Measurements from ENCODE around the gene OBSCN.

Gene OBSCN

DNA sequence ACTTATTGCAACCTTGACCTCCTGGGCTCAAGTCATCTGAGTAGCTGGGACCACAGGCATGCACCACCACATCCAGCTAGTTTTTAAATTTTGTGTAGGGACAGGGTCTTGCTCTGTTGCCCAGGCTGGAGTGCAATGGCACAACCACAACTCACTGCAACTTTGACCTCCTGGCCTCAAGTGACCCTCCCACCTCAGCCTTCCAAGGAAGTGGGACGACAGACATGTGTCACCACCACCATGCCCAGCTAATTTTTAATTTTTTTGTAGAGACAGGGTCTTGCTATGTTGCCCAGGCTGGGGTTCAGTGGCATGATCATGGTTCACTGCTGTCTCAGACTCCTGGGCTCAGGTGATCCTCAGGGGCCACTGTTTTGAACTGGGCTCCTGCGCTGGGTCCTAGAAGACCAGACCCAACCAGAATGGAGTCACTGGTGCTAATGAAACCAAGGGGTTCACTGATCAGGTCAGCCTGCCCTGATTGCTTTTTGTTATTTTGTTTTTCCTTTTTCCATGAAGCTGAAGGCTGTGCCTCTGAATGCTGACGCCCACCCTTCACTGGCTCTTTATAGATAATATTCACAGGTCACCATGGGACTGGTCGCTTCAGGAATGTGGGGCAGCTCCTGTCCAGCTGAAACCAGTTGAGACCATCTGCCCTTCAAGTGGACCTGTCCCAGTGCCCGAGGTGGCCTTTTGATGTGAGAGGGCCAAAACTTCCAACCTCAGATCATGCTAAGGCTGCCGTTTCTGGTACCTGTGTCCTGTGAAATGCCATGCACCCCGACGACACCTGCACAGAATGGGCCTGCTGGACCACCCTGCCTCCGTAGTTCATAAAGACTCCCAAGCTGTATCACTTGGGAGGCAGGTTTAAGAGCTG is 203.9 kb downstream of the OBSCN start:
- Mint-ChIP-seq H3K4me3 (no peak overlapping the region), H3K9me3 (no peaks in the 10 kb centered on the region), H3K36me3 (ENCODE audit: low read depth) (no peaks in the 10 kb centered on the region), H3K27me3 (peaks cover 8% of the 10 kb centered on the region), H3K27ac (no peak overlapping the region), H3K4me1 (ENCODE audit: low read depth) (peaks cover 17% of the 10 kb centered on the region)

DNA sequence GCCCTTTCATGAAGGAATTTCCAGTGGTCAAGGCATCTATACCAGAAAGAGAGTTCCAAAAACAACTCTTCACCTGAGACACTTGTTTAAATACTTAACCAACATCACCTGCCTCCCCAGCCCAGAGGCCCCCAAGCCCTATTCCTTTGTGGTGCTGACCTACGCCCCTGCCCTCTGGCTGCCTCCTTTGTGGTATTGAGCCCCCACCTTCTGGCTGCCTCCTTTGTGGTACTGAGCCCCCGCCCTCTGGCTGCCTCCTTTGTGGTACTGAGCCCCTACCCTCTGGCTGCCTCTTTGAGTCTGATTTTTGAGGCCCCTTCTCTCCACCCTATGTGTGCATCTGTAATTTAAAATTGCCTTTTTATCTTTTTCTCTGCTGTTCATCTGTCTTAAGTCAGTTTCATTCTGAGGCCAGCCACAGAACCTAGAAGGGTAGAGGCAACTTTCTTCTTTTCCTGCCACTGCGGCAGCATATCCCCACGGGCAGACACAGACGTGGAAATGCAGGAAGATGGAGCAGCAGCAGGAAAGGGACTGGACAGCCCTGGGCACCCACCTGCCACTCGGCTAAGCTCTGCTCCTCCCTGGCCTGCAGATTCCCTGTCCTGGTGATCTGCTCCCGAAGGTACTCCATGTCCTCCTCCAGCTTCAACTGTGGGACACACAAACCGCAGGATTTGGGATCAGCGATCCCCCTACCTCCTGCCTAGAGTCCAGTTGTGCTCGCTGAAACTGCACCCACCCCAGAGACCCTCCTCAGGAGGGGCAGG is 205.6 kb downstream of the OBSCN start:
- H3K4me3 Mint-ChIP-seq: no peak overlapping the region
- H3K27me3 Mint-ChIP-seq: peaks cover 11% of the 10 kb centered on the region
- no peaks in the 10 kb centered on the region for H3K9me3 Mint-ChIP-seq
- H3K4me1 Mint-ChIP-seq (ENCODE audit: low read depth): peaks cover 12% of the 10 kb centered on the region
- H3K36me3 Mint-ChIP-seq (ENCODE audit: low read depth): no peaks in the 10 kb centered on the region
- H3K27ac Mint-ChIP-seq: no peak overlapping the region

DNA sequence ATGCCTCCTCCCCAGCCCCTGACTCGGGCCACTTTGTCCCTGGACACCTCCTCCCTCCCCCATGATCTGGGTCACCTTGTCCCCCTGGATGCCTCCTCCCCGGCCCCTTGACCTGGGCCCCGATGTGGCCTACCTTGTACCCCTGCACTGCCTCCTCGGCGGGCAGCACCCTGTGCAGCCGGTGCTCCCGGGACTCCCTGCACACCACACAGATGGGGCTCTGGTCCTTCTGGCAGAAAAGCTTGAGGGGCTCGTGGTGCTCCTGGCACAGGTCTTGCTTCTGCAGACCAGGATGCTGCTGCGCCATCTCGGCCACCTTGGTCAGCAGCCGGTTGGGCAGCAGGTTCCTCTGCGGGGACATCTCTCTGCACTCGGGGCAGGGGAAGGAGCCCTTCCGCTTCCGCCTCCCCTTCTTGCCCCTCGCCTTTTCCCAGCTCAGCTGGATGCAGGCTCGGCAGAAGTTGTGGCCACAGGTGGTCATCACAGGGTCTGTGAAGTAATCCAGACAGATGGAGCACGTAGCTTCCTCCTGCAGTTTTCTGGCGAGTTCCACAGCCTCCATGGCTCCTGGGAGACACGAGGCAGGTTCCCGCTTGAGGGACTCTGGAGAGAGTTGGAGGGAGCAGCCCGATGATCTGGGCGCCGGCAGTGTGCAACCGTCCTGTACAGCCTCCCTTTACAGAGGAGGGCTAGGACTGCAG is 206.8 kb downstream of the OBSCN start:
- Mint-ChIP-seq H3K4me3 (no peak overlapping the region), H3K9me3 (no peaks in the 10 kb centered on the region), H3K27me3 (peaks cover 15% of the 10 kb centered on the region), H3K4me1 (ENCODE audit: low read depth) (peaks cover 11% of the 10 kb centered on the region), H3K36me3 (ENCODE audit: low read depth) (no peaks in the 10 kb centered on the region), H3K27ac (no peak overlapping the region)

DNA sequence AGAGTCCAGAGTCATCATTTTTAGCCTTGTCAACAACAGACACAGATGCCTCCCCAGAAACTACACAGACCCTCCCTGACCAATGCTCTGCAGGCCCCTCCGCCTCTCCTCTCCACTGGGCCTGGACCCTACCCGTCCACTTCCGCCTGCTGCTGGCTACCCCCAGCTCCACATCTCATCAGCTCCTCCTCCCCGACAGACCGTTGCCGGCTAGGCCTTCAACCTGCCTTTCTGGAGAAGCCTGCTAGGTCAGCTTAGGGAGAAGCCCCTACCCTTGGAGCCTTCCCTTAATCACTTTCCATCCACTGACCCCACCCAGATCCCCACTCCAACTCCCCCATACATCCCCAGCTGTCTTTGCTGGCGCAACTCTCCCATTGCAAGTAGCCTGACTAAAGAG is 207.4 kb downstream of the OBSCN start:
- Mint-ChIP-seq H3K4me3 (peak overlapping the region; percentile 43), H3K4me1 (ENCODE audit: low read depth) (peaks cover 11% of the 10 kb centered on the region), H3K36me3 (ENCODE audit: low read depth) (no peaks in the 10 kb centered on the region), H3K27me3 (peaks cover 15% of the 10 kb centered on the region), H3K27ac (no peak overlapping the region), H3K9me3 (no peaks in the 10 kb centered on the region)

DNA sequence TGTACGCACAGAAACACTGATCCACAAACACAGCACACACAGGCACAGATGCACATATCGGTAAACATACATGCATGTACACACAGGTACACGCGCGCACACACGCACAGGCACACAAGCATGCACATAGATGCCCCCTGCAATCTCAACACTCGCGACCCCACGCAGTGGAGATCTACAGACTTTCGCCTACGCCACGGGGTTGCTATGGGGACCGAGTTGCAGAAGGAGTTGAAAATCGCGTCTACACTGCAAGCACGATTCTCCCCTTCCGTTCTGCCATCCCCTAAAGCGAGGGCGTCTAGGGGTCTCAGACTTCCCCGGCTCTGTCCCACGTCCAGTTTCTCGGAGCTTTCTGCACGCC is 208.0 kb downstream of the OBSCN start:
- Mint-ChIP-seq H3K9me3 (no peaks in the 10 kb centered on the region), H3K4me1 (ENCODE audit: low read depth) (peaks cover 11% of the 10 kb centered on the region), H3K36me3 (ENCODE audit: low read depth) (no peaks in the 10 kb centered on the region), H3K4me3 (peak overlapping the region; percentile 43), H3K27me3 (peaks cover 15% of the 10 kb centered on the region), H3K27ac (no peak overlapping the region)

DNA sequence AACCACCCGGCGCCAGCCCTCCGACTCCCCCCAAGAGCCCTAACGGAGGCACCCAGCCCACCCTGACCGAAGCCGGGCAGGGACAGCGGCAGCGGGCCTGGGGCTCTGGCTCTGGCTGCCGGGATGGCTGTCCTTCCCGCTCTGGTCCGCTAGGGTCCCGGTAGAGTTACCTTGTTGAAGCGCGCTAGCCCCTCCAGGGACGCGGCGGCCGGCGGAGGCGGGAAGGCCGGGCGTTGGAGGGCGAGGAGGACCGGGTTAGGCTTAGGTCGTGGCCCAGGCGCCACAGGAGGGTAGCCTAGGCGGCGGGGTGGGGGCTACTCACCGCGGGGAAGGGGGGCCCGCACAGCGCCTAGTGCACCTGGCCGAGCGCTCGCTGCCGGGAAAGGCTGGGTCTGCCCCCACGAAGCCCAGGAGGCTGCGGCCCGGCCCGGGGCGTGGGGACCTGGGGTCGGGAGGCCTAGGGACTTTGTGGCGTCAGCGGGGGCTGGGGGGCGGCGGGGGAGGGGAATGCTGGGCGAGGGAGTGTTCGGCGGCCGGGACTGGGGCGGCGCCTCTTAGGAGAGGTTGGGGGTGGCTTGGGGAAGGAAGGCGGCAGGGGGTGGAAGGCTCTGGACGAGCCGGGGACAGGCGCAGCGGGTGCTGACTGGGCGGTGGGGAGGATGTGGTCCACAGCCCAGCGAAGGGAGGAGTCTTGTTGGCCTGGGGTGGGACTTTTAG is 208.5 kb downstream of the OBSCN start, which contains the start of gene TRIM17:
TRIM17 (minus strand) TSS at position 645 of the 717 bp plus-strand sequence. CDS start 1,789 bp downstream, outside the sequence.
- peak within 1 kb of the TSS; percentile 63 for H3K4me3 Mint-ChIP-seq
- peaks cover 11% of the 10 kb centered on the region for H3K4me1 Mint-ChIP-seq (ENCODE audit: low read depth)
- H3K36me3 Mint-ChIP-seq (ENCODE audit: low read depth): no peaks in the 10 kb centered on the region
- no peaks in the 10 kb centered on the region for H3K9me3 Mint-ChIP-seq
- H3K27me3 Mint-ChIP-seq: peaks cover 19% of the 10 kb centered on the region
- H3K27ac Mint-ChIP-seq: no peak within 1 kb of the TSS

DNA sequence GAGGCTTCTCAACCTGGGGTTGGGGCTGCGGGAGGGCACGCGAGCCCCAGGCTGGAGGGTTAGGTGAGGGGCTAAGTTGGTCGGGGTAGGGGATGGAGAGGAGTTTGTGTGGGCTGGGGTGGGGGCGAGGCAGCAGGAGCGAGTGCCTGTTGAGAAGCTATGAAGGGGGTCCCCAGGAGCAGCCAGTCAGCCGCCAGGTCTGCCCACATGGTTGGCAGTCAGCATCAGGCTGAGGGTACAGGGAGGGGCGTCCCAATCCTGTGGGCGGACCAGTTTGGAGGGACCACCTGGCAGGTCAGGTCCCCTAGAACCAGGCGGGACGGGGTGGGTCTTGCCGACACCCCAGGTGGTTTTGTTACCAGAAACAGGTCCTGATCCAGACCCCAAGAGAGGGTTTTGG is 209.2 kb downstream of the OBSCN start:
- Mint-ChIP-seq H3K4me1 (ENCODE audit: low read depth) (peaks cover 11% of the 10 kb centered on the region), H3K27ac (no peak overlapping the region), H3K4me3 (no peak overlapping the region), H3K36me3 (ENCODE audit: low read depth) (no peaks in the 10 kb centered on the region), H3K9me3 (no peaks in the 10 kb centered on the region), H3K27me3 (peaks cover 19% of the 10 kb centered on the region)

DNA sequence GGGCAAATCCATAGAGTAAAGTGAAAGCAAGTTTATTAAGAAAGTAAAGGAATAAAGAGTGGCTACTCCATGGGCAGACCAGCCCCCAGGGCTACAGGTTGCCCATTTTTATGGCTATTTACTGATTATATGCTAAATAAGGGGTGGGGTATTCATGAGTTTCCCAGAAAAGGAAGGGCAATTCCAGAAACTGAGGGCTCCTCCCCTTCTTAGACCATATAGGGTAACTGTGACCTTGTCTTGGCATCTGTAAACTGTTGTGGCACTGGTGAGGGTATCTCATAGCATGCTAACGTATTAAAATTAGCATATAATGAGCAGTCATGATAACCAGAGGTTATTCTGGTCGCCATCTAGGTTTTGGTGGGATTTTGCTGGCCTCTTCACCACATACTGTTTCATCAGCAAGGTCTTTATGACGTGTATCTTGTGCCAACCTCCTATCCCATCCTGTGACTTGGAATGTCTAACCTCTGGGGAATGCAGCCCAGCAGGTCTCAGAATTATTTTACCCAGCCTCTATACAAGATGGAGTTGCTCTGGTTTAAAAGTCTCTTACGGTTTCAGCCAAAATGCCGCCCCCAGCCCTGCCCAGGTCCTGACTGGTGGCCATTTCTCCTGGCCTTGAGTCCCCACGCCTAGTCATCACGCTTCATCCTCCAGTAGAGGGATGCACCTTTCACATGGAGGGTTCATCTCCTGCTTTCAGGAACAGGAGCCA is 209.8 kb downstream of the OBSCN start:
- Mint-ChIP-seq H3K9me3 (no peaks in the 10 kb centered on the region), H3K4me1 (ENCODE audit: low read depth) (peaks cover 11% of the 10 kb centered on the region), H3K4me3 (no peak overlapping the region), H3K27ac (no peak overlapping the region), H3K36me3 (ENCODE audit: low read depth) (no peaks in the 10 kb centered on the region), H3K27me3 (peaks cover 19% of the 10 kb centered on the region)

DNA sequence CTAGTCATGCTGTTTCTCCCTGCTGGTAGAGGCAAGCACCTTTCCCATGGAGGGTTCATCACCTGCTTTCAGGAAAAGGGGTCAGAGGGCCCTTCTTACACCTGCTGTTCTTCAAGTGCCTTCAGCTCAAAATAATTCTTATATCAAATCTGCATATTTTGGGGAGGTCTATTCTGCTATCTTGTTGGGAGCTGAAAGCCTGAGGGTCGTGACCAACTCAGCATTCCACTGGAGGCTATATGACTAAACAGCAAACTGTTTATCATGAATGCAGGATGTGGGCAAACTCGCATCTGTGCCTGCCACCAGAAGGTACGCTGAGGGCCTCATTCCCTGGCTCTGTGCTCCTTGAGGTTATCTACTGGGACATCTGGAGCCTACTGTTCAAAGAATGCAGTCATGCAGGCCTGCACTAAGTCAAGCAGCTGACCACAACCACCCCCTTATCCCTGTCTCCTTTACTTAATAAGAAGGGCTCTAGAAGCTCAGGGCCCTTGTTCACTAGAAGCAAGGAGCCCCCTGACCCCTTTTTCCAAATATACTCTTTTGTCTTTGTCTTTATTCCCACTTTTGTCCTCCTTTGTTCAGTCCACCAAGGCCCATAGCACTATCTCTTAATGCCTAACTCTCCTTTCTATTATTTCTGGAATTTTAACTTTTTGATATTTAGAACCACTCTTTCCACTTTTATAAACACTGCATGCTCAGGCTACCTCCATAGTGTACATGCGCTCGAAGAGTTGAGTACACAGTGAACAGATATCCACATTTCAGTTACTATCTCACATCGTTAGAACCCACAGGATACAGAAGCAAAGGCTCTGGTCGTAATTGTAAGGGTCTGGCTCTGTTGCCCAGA is 213.4 kb downstream of the OBSCN start:
- Mint-ChIP-seq H3K27ac (no peak overlapping the region), H3K4me1 (ENCODE audit: low read depth) (peaks cover under 1% of the 10 kb centered on the region), H3K36me3 (ENCODE audit: low read depth) (no peaks in the 10 kb centered on the region), H3K27me3 (peaks cover 11% of the 10 kb centered on the region), H3K4me3 (no peak overlapping the region), H3K9me3 (no peaks in the 10 kb centered on the region)

DNA sequence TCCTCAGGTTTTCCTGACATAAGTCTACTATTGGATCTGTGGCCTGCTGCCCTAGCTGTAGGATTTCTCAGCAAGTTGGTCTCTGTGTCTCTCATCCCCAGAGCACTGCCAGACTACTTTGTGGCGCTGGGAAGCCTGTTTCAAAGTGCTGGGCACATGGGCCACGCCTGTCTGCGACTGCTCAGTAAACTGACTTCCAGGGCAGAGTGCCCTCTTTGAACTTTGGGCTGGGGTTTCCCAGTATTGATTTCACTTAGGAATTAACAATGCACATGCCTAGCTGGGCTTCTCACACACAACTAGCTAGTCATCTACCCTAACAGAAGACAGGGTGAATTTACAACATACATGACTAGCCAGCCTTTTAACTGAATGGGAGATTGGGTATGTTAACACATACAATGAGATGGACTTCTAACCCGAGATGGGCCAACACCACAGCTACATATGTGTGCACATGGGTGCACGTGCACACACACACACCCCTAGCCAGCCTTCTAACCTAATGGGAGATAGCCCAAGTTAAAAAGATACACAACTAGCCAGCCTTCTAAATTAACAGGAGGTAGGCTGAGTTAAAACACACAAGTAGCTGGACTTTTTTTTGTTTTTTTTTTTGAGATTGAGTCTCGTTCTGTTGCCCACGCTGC is 215.7 kb downstream of the OBSCN start:
- H3K27ac Mint-ChIP-seq: no peak overlapping the region

DNA sequence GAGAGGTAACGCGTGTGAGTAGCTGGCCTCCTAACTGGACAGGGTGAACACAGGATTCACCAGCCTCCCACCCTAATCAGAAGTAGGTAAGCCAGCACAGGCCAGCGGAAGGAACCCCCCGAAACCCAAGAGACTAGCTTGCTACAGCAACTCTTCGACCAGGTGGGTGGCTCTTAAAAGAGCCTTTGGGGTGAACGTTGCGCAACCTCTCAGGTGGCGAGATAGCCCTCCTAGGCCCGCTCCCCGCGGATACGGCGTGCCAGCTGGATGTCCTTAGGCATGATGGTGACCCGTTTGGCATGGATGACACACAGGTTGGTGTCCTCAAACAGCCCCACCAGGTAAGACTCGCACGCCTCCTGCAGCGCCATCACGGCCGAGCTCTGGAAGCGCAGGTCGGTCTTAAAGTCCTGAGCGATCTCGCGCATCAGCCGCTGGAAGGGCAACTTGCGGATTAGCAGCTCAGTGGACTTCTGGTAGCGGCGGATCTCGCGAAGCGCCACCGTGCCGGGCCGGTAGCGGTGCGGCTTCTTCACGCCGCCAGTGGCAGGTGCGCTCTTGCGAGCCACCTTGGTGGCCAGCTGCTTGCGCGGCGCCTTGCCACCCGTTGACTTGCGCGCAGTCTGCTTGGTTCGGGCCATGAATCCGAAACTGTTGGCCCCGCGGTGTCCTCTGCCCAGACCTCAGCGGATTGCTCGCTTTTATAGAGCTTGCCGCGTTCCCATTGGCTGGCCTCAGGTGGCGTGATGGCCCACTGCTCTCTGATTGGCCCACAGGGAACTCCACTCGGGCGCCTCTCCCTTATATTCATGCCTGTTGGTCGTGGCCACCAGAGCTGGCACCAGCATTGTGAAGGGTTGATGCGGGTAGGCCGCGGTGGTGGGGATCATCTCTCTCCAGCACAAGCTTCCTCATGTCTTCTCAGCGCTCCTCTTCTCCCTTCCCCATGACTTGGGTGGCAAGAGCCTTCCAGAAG is 217.1 kb downstream of the OBSCN start:
- H3K27ac Mint-ChIP-seq: no peak overlapping the region

More for the DNA sequence above, 215.7 kb downstream of the OBSCN start:
- H3K4me3 Mint-ChIP-seq: no peak overlapping the region
- H3K9me3 Mint-ChIP-seq: no peaks in the 10 kb centered on the region
- no peaks in the 10 kb centered on the region for H3K4me1 Mint-ChIP-seq (ENCODE audit: low read depth)
- H3K27me3 Mint-ChIP-seq: peaks cover 13% of the 10 kb centered on the region
- no peaks in the 10 kb centered on the region for H3K36me3 Mint-ChIP-seq (ENCODE audit: low read depth)

More for the DNA sequence above, 217.1 kb downstream of the OBSCN start:
- no peaks in the 10 kb centered on the region for H3K4me1 Mint-ChIP-seq (ENCODE audit: low read depth)
- H3K4me3 Mint-ChIP-seq: no peak overlapping the region
- peaks cover 14% of the 10 kb centered on the region for H3K27me3 Mint-ChIP-seq
- H3K36me3 Mint-ChIP-seq (ENCODE audit: low read depth): no peaks in the 10 kb centered on the region
- no peaks in the 10 kb centered on the region for H3K9me3 Mint-ChIP-seq
